Kidney (tissue), 14 donors: ENCODE data around the gene CENPX. TPM values are rescaled to one million over a fixed set of nuclear protein-coding genes. Genes with fewer than 3 reads are reported as not detected.

Source experiments
- DNase-seq, 5 donors: peaks; one replicate each; pipeline ENCODE4 v3.0.0-alpha.2; 2013 to 2020
- FAIRE-seq: peaks from 2 replicates; lab custom pipeline; 2012; peaks lifted over from hg19 to GRCh38; lab: Jason Lieb, UNC
- H3K27ac ChIP-seq, 2 donors: one replicate each; pipeline ENCODE4 v1.7.0; 2013; ENCODE audit warnings: low read depth in 2 of 2, low read length in 2 of 2, inconsistent platforms in 1 of 2
- H3K27me3 ChIP-seq: one replicate; pipeline ENCODE4 v1.7.1; 2013; ENCODE audit warnings: low read length, inconsistent platforms; ENCODE audit not compliant: control insufficient read depth, insufficient read depth
- H3K36me3 ChIP-seq, 3 donors: one replicate each; pipeline versions ENCODE4 v1.7.0 to v1.7.1; 2013; ENCODE audit warnings: low read length in 3 of 3, control low read depth in 1 of 3, inconsistent platforms in 1 of 3; ENCODE audit not compliant: insufficient read depth in 3 of 3, control insufficient read depth in 2 of 3
- H3K4me1 ChIP-seq, 3 donors: one replicate each; pipeline versions ENCODE4 v1.7.0 to v1.7.1; 2013; ENCODE audit warnings: low read length in 3 of 3, inconsistent platforms in 1 of 3, low read depth in 1 of 3; ENCODE audit not compliant: control insufficient read depth in 2 of 3, insufficient read depth in 2 of 3
- H3K4me3 ChIP-seq, 3 donors: one replicate each; pipeline versions ENCODE4 v1.7.0 to v1.8.1; 2013; ENCODE audit warnings: low read length in 3 of 3, control low read depth in 1 of 3, inconsistent platforms in 1 of 3
- H3K9ac ChIP-seq, 3 donors: one replicate each; pipeline versions ENCODE4 v1.7.0 to v1.7.1; 2013; ENCODE audit warnings: low read length in 3 of 3, control low read depth in 1 of 3, inconsistent platforms in 1 of 3
- H3K9me3 ChIP-seq, 3 donors: one replicate each; pipeline versions ENCODE4 v1.7.0 to v1.7.1; 2013; ENCODE audit warnings: low read length in 3 of 3, control low read depth in 1 of 3, inconsistent platforms in 1 of 3; ENCODE audit not compliant: control insufficient read depth in 2 of 3, insufficient read depth in 1 of 3
- CTCF ChIP-seq: IDR thresholded peaks from 3 replicates; pipeline ENCODE4 v1.5.1; 2012; ENCODE audit warnings: mild to moderate bottlenecking, moderate library complexity, borderline replicate concordance; ENCODE audit not compliant: insufficient read depth; ENCODE audit errors: extremely low read depth
- intact Hi-C: fragments of 100-400 bp; cut with DNase I; formaldehyde crosslinking; loops from one replicate; pipeline ENCODE4 v1.11.1; 2022
- polyA plus RNA-seq: library from polyadenylated mRNA; stranded (reverse); fragments of 350-450 nt; fragmentation: Illumina TruSeq; extraction: RNeasy Lipid Tissue Mini Kit (QIAGEN cat#74804); gene quantifications from one replicate; pipeline ENCODE4 v1.2.3, GENCODE V29; 2014; ENCODE audit warnings: low read depth, low replicate concordance; ENCODE audit not compliant: insufficient read depth
- total RNA-seq: library from RNA; stranded (reverse); fragmentation: NEBNext Ultra II Directional; extraction: Animal tissue kit (Norgen Biotek cat#: 25700); gene quantifications from one replicate; pipeline ENCODE4 v1.2.1, GENCODE V29; 2021
- donor health status: control.
- donor health status: control.
- donor health status: control.
- donor health status: control.
- donor health status: control.
- donor health status: DM: yes; HTN: yes; CAD: no.
- donor health status: Normal renal cell carcinoma (clear cell type).

The CENPX gene
- total and polyA plus RNA-seq, 2 donors from 2014 or later: 36.9 to 93.2 TPM

GRCh38 chr17:82052638-82053059, 30.0 kb upstream of the CENPX start:
- intact Hi-C loops: no loop called here
- Histone ChIP-seq H3K4me1 (peaks cover 0 to 30% (median 9%) of the 10 kb centered on the region in 3 donors), H3K27me3 (no peaks in the 10 kb centered on the region), H3K9ac (peak overlapping the region in 2 of 3 donors; percentile 11 to 69), H3K9me3 (no peaks in the 10 kb centered on the region), H3K27ac (no peak overlapping the region), H3K36me3 (peaks cover 0 to 9% (median 2%) of the 10 kb centered on the region in 3 donors), H3K4me3 (peak overlapping the region; percentile 51 to 82 (median 80))
- DNase-seq (peak in 1 of 5 donors; percentile 77), FAIRE-seq (no peak)
- no peak for TF ChIP-seq CTCF

GRCh38 chr17:82051776-82052637, 29.3 kb upstream of the CENPX start, which contains the start of the genes GPS1 and RFNG:
TSS of gene GPS1 (plus strand) at chr17:82051898. CDS start at chr17:82051932, 34 bp downstream.
TSS of gene RFNG (minus strand) at chr17:82051811. CDS start at chr17:82051766, 45 bp downstream.
- Histone ChIP-seq H3K4me3 (peak within 1 kb of the TSS; percentile 51 to 82 (median 80)), H3K27me3 (no peaks in the 10 kb centered on the region), H3K9me3 (no peaks in the 10 kb centered on the region), H3K27ac (no peak within 1 kb of the TSS), H3K36me3 (peaks cover 2 to 9% (median 5%) of the 10 kb centered on the region in 3 donors), H3K4me1 (peaks cover 0 to 27% (median 8%) of the 10 kb centered on the region in 3 donors), H3K9ac (peak within 1 kb of the TSS in 2 of 3 donors; percentile 46 to 69)
- DNase-seq (peak; percentile 71 to 91 (median 87)), FAIRE-seq (no peak)
- no peak for TF ChIP-seq CTCF
- intact Hi-C loops: no loop called here

GRCh38 chr17:82050761-82051641, 28.3 kb upstream of the CENPX start:
- H3K4me3 ChIP-seq: peak overlapping the region; percentile 33 to 66 (median 56)
- no peaks in the 10 kb centered on the region for H3K9me3 ChIP-seq
- FAIRE-seq (no peak), DNase-seq (peak in 2 of 5 donors; percentile 41 to 80)
- intact Hi-C loops: no loop called here
- peaks cover 2 to 9% (median 3%) of the 10 kb centered on the region in 3 donors for H3K36me3 ChIP-seq
- no peak overlapping the region for H3K27ac ChIP-seq
- H3K27me3 ChIP-seq: no peaks in the 10 kb centered on the region
- peaks cover 0 to 24% (median 8%) of the 10 kb centered on the region in 3 donors for H3K4me1 ChIP-seq
- TF ChIP-seq CTCF: no peak
- H3K9ac ChIP-seq: peak overlapping the region in 2 of 3 donors; percentile 34 to 41
